PC-9 (cell line): ENCODE results near the gene SEMA5A. TPM values are rescaled to one million over a fixed set of nuclear protein-coding genes. Genes with fewer than 3 reads are reported as not detected.

ENCODE experiments used
- BruUV-seq: library from RNA; stranded (reverse); fragments of 400-500 nt; replicated peaks from 2 replicates; lab custom pipeline; 2021; lab: Mats Ljungman, UMichigan
- CTCF ChIA-PET: fragments of 300-600 bp; sonication (Branson Sonifier 250); formaldehyde crosslinking; loops from one replicate; lab custom pipeline; 2022; ENCODE audit warnings: antibody characterized with exemption; lab: Charles Lee
- POLR2A ChIA-PET: fragments of 300-600 bp; sonication (Branson Sonifier 250); formaldehyde crosslinking; loops from one replicate; lab custom pipeline; 2022; ENCODE audit warnings: antibody characterized with exemption; ENCODE audit not compliant: unreplicated experiment; lab: Charles Lee
- DNase-seq, 2 experiments: peaks; one replicate each; pipeline versions ENCODE4 v3.0.0 to v3.0.0-alpha.2; 2015 to 2022; ENCODE audit warnings: mixed read lengths in 1 of 2
- H2AFZ ChIP-seq: fragments of 200-600 bp; sonication (generic); 2 replicates; pipeline ENCODE4 v1.8.1; 2017; ENCODE audit warnings: antibody characterized with exemption
- H3F3A ChIP-seq: fragments of 200-600 bp; sonication (generic); 2 replicates; pipeline ENCODE4 v1.8.1; 2017; ENCODE audit warnings: antibody characterized with exemption, mild to moderate bottlenecking, low read depth; ENCODE audit not compliant: insufficient read depth
- H3K27ac ChIP-seq: fragments of 200-600 bp; sonication (generic); 2 replicates; pipeline ENCODE4 v1.6.1; 2016; ENCODE audit warnings: mixed run types
- H3K27me3 ChIP-seq: fragments of 200-600 bp; sonication (generic); 2 replicates; pipeline ENCODE4 v1.6.1; 2016; ENCODE audit warnings: low read depth, mixed run types; ENCODE audit not compliant: insufficient read depth
- H3K36me3 ChIP-seq: fragments of 200-600 bp; sonication (generic); 2 replicates; pipeline ENCODE4 v1.6.1; 2016; ENCODE audit warnings: low read depth, mixed run types
- H3K4me1 ChIP-seq: fragments of 200-600 bp; sonication (generic); replicated peaks from 2 replicates; pipeline ENCODE4 v1.6.1; 2016; ENCODE audit warnings: mixed run types; ENCODE audit not compliant: insufficient read depth
- H3K4me2 ChIP-seq: fragments of 200-600 bp; sonication (generic); 2 replicates; pipeline ENCODE4 v1.6.1; 2017; ENCODE audit warnings: mixed run types
- H3K4me3 ChIP-seq: fragments of 200-600 bp; sonication (generic); 2 replicates; pipeline ENCODE4 v1.6.1; 2016; ENCODE audit warnings: mixed run types
- H3K79me2 ChIP-seq: fragments of 200-600 bp; sonication (generic); 2 replicates; pipeline ENCODE4 v1.6.1; 2017; ENCODE audit warnings: low read depth, mixed run types
- H3K9me2 ChIP-seq: fragments of 200-600 bp; sonication (generic); 2 replicates; pipeline ENCODE4 v1.8.1; 2017; ENCODE audit warnings: mild to moderate bottlenecking; ENCODE audit not compliant: insufficient read depth
- H3K9me3 ChIP-seq: fragments of 200-600 bp; sonication (generic); 2 replicates; pipeline ENCODE4 v1.8.1; 2016; ENCODE audit warnings: low read depth; ENCODE audit not compliant: insufficient read depth
- H4K20me1 ChIP-seq: fragments of 200-600 bp; sonication (generic); 2 replicates; pipeline ENCODE4 v1.8.1; 2017; ENCODE audit not compliant: insufficient read depth
- EZH2 ChIP-seq: fragments of 200-600 bp; sonication (generic); IDR thresholded peaks from 2 replicates; pipeline ENCODE4 v1.8.0; 2017; ENCODE audit warnings: antibody characterized with exemption, low read depth
- intact Hi-C: fragments of 100-400 bp; cut with micrococcal nuclease; formaldehyde crosslinking; loops from one replicate; pipeline ENCODE4 v1.10.0; 2022; ENCODE audit not compliant: unreplicated experiment
- total RNA-seq: library from RNA; stranded (reverse); gene quantifications from 2 replicates; pipeline ENCODE4 v1.2.3, GENCODE V29; 2021
- TF ChIP-seq, protein P1 (sequence below): fragments of 200-600 bp; sonication (generic); conservative IDR thresholded peaks from 2 replicates; pipeline ENCODE4 v1.6.1; 2017; ENCODE audit warnings: mixed run types, antibody characterized with exemption, mild to moderate bottlenecking, moderate library complexity

Gene SEMA5A
- total RNA-seq, 1 experiment from 2014 or later: not detected

DNA sequence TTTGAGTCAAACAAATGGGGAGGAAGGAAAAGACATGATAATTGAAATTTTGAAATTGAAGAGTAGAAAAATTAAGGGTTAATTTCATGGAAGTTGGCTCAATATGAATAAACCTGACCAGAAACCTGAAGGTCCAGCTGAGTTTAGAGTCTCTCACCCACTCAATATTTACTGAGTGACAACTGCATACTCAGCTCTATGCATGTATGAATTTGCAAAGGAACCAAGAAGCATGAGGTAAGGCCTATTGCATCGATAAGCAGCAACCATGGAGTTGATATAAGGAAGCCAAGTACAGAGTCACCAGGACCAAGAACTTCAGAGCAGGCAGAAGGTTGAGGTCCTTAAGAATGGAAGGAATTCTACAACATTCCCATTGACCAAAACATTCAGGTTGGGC, 163.4 kb downstream of the SEMA5A start:
- Histone ChIP-seq H3K27ac (no peak overlapping the region), H3K9me2 (no peaks in the 10 kb centered on the region), H3K4me3 (no peak overlapping the region), H3K36me3 (no peaks in the 10 kb centered on the region), H3K79me2 (no peaks in the 10 kb centered on the region), H3K9me3 (no peaks in the 10 kb centered on the region), H4K20me1 (no peaks in the 10 kb centered on the region), H3K4me1 (peaks cover 17% of the 10 kb centered on the region), H2AFZ (no peak overlapping the region), H3F3A (peaks cover 1% of the 10 kb centered on the region), H3K27me3 (no peaks in the 10 kb centered on the region), H3K4me2 (no peak overlapping the region)
- BruUV-seq: no TSS peak
- DNase-seq: no peak
- ChIA-PET CTCF (no interaction called here), POLR2A (no interaction called here)
- TF ChIP-seq, protein P1, sequence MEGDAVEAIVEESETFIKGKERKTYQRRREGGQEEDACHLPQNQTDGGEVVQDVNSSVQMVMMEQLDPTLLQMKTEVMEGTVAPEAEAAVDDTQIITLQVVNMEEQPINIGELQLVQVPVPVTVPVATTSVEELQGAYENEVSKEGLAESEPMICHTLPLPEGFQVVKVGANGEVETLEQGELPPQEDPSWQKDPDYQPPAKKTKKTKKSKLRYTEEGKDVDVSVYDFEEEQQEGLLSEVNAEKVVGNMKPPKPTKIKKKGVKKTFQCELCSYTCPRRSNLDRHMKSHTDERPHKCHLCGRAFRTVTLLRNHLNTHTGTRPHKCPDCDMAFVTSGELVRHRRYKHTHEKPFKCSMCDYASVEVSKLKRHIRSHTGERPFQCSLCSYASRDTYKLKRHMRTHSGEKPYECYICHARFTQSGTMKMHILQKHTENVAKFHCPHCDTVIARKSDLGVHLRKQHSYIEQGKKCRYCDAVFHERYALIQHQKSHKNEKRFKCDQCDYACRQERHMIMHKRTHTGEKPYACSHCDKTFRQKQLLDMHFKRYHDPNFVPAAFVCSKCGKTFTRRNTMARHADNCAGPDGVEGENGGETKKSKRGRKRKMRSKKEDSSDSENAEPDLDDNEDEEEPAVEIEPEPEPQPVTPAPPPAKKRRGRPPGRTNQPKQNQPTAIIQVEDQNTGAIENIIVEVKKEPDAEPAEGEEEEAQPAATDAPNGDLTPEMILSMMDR: no peak
- no peak for TF ChIP-seq EZH2
- intact Hi-C loops: no loop called here

DNA sequence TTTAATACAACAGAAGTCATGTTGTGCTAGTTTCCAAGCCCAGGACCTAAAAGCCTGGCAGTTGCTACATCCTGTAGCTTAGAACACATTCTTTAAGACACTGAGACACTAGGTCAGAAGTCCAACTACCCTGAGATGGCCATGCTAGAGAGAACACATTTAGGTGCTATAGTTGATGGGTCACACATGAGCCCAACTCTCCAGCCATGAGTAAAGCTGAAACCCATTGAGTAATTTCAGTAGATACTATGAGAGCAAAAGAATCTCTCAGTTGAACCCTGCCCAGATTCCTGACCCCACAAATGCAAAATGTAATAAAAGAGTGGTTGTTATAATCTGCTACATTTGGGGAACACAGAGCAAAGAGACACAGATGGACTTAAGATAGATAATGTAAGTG, 164.4 kb downstream of the SEMA5A start:
- intact Hi-C loops: no loop called here
- no peak overlapping the region for H3K27ac ChIP-seq
- no peak for DNase-seq
- ChIA-PET POLR2A (no interaction called here), CTCF (no interaction called here)
- H3K4me3 ChIP-seq: no peak overlapping the region
- peaks cover 28% of the 10 kb centered on the region for H3K4me1 ChIP-seq
- H3K9me3 ChIP-seq: 0 out of 2 replicates have a peak, but pooled peaks cover 6% of the 10 kb centered on the region
- H3K36me3 ChIP-seq: no peaks in the 10 kb centered on the region
- TF ChIP-seq, protein P1: no peak
- TF ChIP-seq EZH2: no peak
- H2AFZ ChIP-seq: no peak overlapping the region
- H4K20me1 ChIP-seq: no peaks in the 10 kb centered on the region
- H3K4me2 ChIP-seq: no peak overlapping the region
- no peaks in the 10 kb centered on the region for H3K79me2 ChIP-seq
- no TSS peak for BruUV-seq
- peaks cover 10% of the 10 kb centered on the region for H3F3A ChIP-seq
- H3K9me2 ChIP-seq: no peaks in the 10 kb centered on the region
- no peaks in the 10 kb centered on the region for H3K27me3 ChIP-seq

DNA sequence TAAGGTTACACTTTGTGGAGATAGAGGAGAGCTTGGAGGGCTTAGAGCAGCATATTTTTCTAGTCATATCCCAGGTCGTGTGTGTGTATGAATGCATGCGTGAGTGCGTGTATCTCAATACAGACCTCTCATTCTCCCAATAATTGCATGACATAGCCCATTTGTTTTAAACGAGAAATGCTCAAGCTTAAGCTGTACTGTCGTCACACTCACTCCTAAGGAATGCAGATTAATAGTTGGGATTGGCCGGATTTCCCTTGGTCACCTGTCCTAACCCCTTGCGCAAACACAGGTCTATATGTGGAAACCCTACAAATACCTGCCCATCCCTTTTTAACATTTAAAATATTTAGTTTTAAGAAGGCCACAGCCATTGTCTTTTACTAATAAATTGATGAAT, 165.8 kb downstream of the SEMA5A start:
- Histone ChIP-seq H2AFZ (no peak overlapping the region), H3F3A (peaks cover 15% of the 10 kb centered on the region), H3K9me3 (peaks cover 6% of the 10 kb centered on the region; the same call in 1 of the 2 replicates), H3K79me2 (no peaks in the 10 kb centered on the region), H3K4me3 (no peak overlapping the region), H3K4me2 (peak overlapping the region; percentile 6; the same call in 1 of the 2 replicates), H4K20me1 (no peaks in the 10 kb centered on the region), H3K9me2 (no peaks in the 10 kb centered on the region), H3K4me1 (peaks cover 41% of the 10 kb centered on the region), H3K27ac (peak overlapping the region; percentile 27), H3K36me3 (no peaks in the 10 kb centered on the region), H3K27me3 (no peaks in the 10 kb centered on the region)
- ChIA-PET CTCF (no interaction called here), POLR2A (no interaction called here)
- intact Hi-C loops: no loop called here
- no peak for TF ChIP-seq EZH2
- TF ChIP-seq, protein P1: no peak
- DNase-seq: peak in 1 of 2 experiments; percentile 85
- BruUV-seq: no TSS peak
